Right atrium auricular region (tissue), 2 donors: Measurements from ENCODE around the gene UBE2R2. TPM values are rescaled to one million over a fixed set of nuclear protein-coding genes. Genes with fewer than 3 reads are reported as not detected.
"Not testable (repeated sequence)": the region's sequence is repeated elsewhere in the genome, so short reads cannot be mapped to it uniquely, and the experiment has no call there.

Experiments
- DNase-seq: peaks from one replicate; pipeline ENCODE4 v3.0.0-alpha.2; 2019; ENCODE audit warnings: low spot score
- H3K27ac ChIP-seq, 2 donors: fragments of 200-600 bp; sonication (generic); 1 replicate in 1 of 2; 2 replicates in 1 of 2; pipeline ENCODE4 v1.5.1; 2016 to 2019
- H3K27me3 ChIP-seq, 2 donors: fragments of 200-600 bp; sonication (generic); one replicate each; pipeline versions ENCODE4 v1.5.1 to v1.6.0; 2017 to 2019
- H3K36me3 ChIP-seq: fragments of 200-600 bp; sonication (generic); one replicate; pipeline ENCODE4 v1.5.1; 2016
- H3K4me1 ChIP-seq, 2 donors: fragments of 200-600 bp; sonication (generic); one replicate each; pipeline versions ENCODE4 v1.5.1 to v1.6.0; 2017 to 2019
- H3K4me3 ChIP-seq, 2 donors: fragments of 200-600 bp; sonication (generic); 1 replicate in 1 of 2; 2 replicates in 1 of 2; pipeline ENCODE4 v1.5.1; 2017 to 2019; ENCODE audit warnings: mild to moderate bottlenecking in 1 of 2, moderate library complexity in 1 of 2
- H3K9me3 ChIP-seq, 2 donors: fragments of 200-600 bp; sonication (generic); one replicate each; pipeline ENCODE4 v1.5.1; 2019
- total RNA-seq, 2 donors: library from RNA; depleted of rRNA; stranded (reverse); fragments of >200 nt; gene quantifications; one replicate each; pipeline ENCODE4 v1.1.0, GENCODE V29; 2016
- TF ChIP-seq, protein P1 (sequence below), 2 donors: fragments of 200-600 bp; sonication (generic); IDR thresholded peaks; one replicate each; pipeline ENCODE4 v1.5.1; 2019; ENCODE audit warnings: antibody characterized with exemption in 2 of 2

UBE2R2 gene
- total RNA-seq, 2 donors from 2014 or later, result 26.6 to 29.0 TPM

DNA sequence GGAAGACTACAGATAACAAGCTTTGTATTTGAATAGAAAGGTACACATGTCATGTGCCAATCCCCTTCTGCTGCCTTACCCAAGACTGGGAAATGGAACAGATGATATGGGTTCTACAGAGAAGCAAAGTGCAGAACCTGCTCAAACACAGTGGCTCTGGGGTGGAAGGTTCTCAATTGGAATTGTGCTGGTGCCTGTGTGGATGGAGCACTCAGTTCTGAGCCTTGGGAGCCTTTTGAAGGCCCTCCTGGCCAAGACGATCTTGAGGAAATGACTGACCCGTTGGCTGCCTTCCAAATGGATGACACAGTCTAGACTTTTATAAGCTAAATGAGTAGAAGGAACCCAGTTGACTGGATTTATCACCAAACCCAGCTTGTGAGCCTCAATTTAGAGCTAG is 25.8 kb upstream of the UBE2R2 start:
- peaks cover 0 to 10% of the 10 kb centered on the region in 2 donors for H3K4me1 ChIP-seq
- no peaks in the 10 kb centered on the region for H3K27me3 ChIP-seq
- DNase-seq, result no peak
- H3K4me3 ChIP-seq, result no peak overlapping the region
- H3K27ac ChIP-seq, result no peak overlapping the region
- TF ChIP-seq, protein P1, sequence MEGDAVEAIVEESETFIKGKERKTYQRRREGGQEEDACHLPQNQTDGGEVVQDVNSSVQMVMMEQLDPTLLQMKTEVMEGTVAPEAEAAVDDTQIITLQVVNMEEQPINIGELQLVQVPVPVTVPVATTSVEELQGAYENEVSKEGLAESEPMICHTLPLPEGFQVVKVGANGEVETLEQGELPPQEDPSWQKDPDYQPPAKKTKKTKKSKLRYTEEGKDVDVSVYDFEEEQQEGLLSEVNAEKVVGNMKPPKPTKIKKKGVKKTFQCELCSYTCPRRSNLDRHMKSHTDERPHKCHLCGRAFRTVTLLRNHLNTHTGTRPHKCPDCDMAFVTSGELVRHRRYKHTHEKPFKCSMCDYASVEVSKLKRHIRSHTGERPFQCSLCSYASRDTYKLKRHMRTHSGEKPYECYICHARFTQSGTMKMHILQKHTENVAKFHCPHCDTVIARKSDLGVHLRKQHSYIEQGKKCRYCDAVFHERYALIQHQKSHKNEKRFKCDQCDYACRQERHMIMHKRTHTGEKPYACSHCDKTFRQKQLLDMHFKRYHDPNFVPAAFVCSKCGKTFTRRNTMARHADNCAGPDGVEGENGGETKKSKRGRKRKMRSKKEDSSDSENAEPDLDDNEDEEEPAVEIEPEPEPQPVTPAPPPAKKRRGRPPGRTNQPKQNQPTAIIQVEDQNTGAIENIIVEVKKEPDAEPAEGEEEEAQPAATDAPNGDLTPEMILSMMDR (IDR thresholded peaks at IDR 0.05), result no peak
- no peaks in the 10 kb centered on the region for H3K36me3 ChIP-seq
- H3K9me3 ChIP-seq, result no peaks in the 10 kb centered on the region

DNA sequence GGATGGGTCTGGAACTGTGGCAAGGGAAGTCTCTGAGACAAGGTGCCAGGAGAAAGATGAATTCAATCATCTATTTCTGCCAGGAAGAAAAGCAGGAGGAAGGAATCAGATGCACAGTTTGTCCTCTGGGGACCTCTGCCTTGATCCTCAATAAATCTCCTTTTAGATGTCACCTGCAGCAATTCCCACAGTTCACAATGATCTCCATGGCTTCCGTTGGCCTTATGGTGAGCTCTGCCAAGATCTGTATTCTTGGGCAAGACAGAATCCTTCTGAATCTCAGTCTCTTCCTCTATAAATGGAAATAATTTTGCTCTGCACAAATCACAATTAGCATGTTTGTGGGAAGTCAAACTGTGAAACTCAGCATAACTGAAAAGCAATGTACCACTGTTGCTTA is 23.5 kb upstream of the UBE2R2 start:
- not testable (repeated sequence) for H3K36me3 ChIP-seq, H3K4me3 ChIP-seq, H3K27ac ChIP-seq, H3K9me3 ChIP-seq, H3K4me1 ChIP-seq, H3K27me3 ChIP-seq, DNase-seq

DNA sequence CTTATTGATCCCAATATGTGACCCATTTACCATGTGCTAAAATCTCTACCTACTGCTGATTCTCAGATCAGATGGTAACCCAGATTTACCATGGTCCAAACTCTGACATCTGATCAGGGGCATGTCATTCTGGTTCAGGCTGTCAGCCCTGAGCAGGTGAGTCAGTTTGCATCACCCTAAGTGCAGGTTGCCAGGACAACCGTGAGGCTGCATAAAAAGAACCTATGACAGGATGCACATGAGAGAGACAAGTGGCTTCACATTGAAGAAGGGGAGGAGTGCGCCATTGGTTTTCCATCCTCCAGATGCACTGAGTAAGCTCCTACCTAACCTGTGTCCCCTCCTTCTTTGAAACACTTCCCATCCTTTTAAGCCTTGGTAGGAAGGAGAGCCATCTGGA is 22.4 kb upstream of the UBE2R2 start:
- Histone ChIP-seq H3K9me3 (no peaks in the 10 kb centered on the region), H3K4me1 (no peaks in the 10 kb centered on the region), H3K27me3 (no peaks in the 10 kb centered on the region), H3K27ac (no peak overlapping the region), H3K4me3 (no peak overlapping the region), H3K36me3 (no peaks in the 10 kb centered on the region)
- TF ChIP-seq, protein P1 (IDR thresholded peaks at IDR 0.05), result no peak
- no peak for DNase-seq

DNA sequence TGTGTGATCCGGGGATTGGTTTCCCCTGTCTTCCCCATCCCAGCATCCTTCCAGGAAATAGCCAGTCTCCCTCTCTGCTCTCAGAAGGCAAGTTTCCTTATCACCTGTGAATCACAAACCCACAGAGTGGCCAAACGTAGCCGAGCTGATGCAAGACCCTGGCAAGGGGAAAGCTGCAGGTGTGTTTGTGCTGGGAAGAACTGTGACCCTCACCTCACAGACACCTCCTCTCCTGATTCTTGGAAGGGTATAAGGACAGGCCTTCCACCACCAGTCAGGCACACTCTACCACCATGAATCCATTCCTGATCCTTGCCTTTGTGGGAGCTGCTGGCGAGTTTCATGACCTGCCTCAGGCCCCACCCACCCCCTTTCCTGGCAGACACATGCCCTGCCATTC is 21.7 kb upstream of the UBE2R2 start, which contains the start of gene PRSS3:
PRSS3 (plus strand) TSS at position 281 of the 400 bp plus-strand sequence; CDS start at position 294, 13 bp downstream.
- Histone ChIP-seq H3K4me1 (no peaks in the 10 kb centered on the region), H3K27me3 (no peaks in the 10 kb centered on the region), H3K9me3 (no peaks in the 10 kb centered on the region), H3K4me3 (no peak within 1 kb of the TSS), H3K36me3 (no peaks in the 10 kb centered on the region), H3K27ac (no peak within 1 kb of the TSS)
- TF ChIP-seq, protein P1 (IDR thresholded peaks at IDR 0.05), result no peak
- DNase-seq, result no peak

DNA sequence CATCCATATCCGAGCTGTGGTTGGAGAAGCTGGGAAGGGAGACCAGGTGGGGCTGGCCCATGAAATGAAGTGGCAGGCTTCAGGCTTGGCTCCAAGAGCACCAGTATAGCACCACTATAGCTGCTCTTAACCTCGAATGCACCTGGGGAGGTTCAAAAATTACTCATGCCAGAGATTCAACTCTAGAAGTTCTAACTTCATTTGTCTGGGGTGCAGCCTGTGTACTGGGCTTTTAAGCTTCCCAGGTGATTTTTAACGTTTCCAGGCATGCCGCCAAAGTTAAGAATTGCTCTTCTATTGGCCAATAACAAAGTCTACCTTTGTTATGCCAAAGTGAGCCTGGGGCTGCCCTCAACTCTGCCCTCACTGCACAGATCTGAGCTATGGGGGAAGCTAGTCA is 21.1 kb upstream of the UBE2R2 start:
- no peak overlapping the region for H3K4me3 ChIP-seq
- H3K27ac ChIP-seq, result no peak overlapping the region
- no peaks in the 10 kb centered on the region for H3K9me3 ChIP-seq
- H3K27me3 ChIP-seq, result no peaks in the 10 kb centered on the region
- DNase-seq, result no peak
- TF ChIP-seq, protein P1 (IDR thresholded peaks at IDR 0.05), result no peak
- no peaks in the 10 kb centered on the region for H3K4me1 ChIP-seq
- no peaks in the 10 kb centered on the region for H3K36me3 ChIP-seq

DNA sequence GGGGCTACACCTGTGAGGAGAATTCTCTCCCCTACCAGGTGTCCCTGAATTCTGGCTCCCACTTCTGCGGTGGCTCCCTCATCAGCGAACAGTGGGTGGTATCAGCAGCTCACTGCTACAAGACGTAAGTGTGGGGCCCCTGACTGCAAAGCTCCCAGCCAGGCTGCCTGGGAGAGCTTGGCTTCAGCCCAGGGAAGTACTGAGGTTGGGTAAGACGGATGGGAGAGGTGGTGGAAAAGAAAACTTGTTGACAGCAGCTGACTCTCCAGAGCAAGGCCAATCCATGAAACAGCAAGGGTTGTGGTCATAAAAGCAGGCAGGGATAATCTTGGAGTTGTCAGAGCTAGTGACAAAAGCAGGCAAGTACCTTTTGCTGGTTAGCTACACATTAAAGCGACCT is 20.3 kb upstream of the UBE2R2 start:
- not testable (repeated sequence) for H3K4me1 ChIP-seq, H3K27me3 ChIP-seq, H3K4me3 ChIP-seq, H3K36me3 ChIP-seq, DNase-seq, H3K9me3 ChIP-seq, H3K27ac ChIP-seq

DNA sequence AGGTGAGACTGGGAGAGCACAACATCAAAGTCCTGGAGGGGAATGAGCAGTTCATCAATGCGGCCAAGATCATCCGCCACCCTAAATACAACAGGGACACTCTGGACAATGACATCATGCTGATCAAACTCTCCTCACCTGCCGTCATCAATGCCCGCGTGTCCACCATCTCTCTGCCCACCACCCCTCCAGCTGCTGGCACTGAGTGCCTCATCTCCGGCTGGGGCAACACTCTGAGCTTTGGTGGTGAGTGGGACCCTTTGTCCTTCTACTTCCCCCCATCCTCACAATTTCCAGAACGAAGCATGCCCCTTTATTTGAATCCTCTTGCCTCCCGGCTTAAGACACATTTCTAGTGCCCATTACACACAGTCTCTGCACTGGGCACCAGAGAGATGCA is 19.1 kb upstream of the UBE2R2 start:
- Histone ChIP-seq H3K9me3 (no peaks in the 10 kb centered on the region), H3K27ac (no peak overlapping the region), H3K27me3 (no peaks in the 10 kb centered on the region), H3K4me3 (no peak overlapping the region), H3K36me3 (no peaks in the 10 kb centered on the region), H3K4me1 (no peaks in the 10 kb centered on the region)
- no peak for DNase-seq
- TF ChIP-seq, protein P1 (IDR thresholded peaks at IDR 0.05), result no peak
